Ishikawa (cell line): Measurements from ENCODE around the gene LSAMP.

Source experiments
- CEBPB ChIP-seq: IDR thresholded peaks from 2 replicates; pipeline ENCODE4 v1.6.1; 2012
- CREB1 ChIP-seq: IDR thresholded peaks from 2 replicates; pipeline ENCODE4 v1.6.1; 2012; ENCODE audit warnings: low read depth
- EGR1 ChIP-seq: IDR thresholded peaks from 2 replicates; pipeline ENCODE4 v1.6.1; 2012
- EP300 ChIP-seq: IDR thresholded peaks from 2 replicates; pipeline ENCODE4 v1.6.1; 2012; ENCODE audit warnings: borderline replicate concordance
- FOXM1 ChIP-seq: IDR thresholded peaks from 2 replicates; pipeline ENCODE4 v1.6.1; 2012; ENCODE audit warnings: low read depth, borderline replicate concordance
- MAX ChIP-seq: IDR thresholded peaks from 2 replicates; pipeline ENCODE4 v1.6.1; 2012
- NFIC ChIP-seq: IDR thresholded peaks from 2 replicates; pipeline ENCODE4 v1.6.1; 2012
- RAD21 ChIP-seq: IDR thresholded peaks from 2 replicates; pipeline ENCODE4 v1.6.1; 2012; ENCODE audit warnings: low read depth
- REST ChIP-seq: IDR thresholded peaks from 2 replicates; pipeline ENCODE4 v1.6.1; 2012; ENCODE audit warnings: low read depth, mild to moderate bottlenecking
- TAF1 ChIP-seq: IDR thresholded peaks from 2 replicates; pipeline ENCODE4 v1.6.1; 2012; ENCODE audit warnings: low read depth, mild to moderate bottlenecking
- TCF12 ChIP-seq: IDR thresholded peaks from 2 replicates; pipeline ENCODE4 v1.6.1; 2012; ENCODE audit warnings: low read depth
- TEAD4 ChIP-seq: IDR thresholded peaks from 2 replicates; pipeline ENCODE4 v1.6.1; 2012
- USF1 ChIP-seq: IDR thresholded peaks from 2 replicates; pipeline ENCODE4 v1.6.1; 2012
- YY1 ChIP-seq: IDR thresholded peaks from 2 replicates; pipeline ENCODE4 v1.6.1; 2012; ENCODE audit warnings: low read depth
- ZBTB7A ChIP-seq: IDR thresholded peaks from 2 replicates; pipeline ENCODE4 v1.6.1; 2012; ENCODE audit warnings: low read depth

The LSAMP gene

GRCh38 chr3:116037954-116038911, 407.1 kb downstream of the LSAMP start:
- TF ChIP-seq YY1 (no peak), MAX (no peak), TEAD4 (no peak), NFIC (no peak), FOXM1 (no peak), REST (no peak)

GRCh38 chr3:116035429-116035828, 409.9 kb downstream of the LSAMP start:
- no peak for TF ChIP-seq USF1
- no peak for TF ChIP-seq TCF12
- no peak for TF ChIP-seq RAD21
- TF ChIP-seq EP300, result no peak
- no peak for TF ChIP-seq ZBTB7A
- TF ChIP-seq TEAD4, result no peak
- no peak for TF ChIP-seq CREB1
- no peak for TF ChIP-seq FOXM1
- no peak for TF ChIP-seq REST
- no peak for TF ChIP-seq CEBPB
- TF ChIP-seq NFIC, result no peak
- TF ChIP-seq YY1, result no peak
- no peak for TF ChIP-seq EGR1
- TF ChIP-seq MAX, result no peak
- TF ChIP-seq TAF1, result no peak

GRCh38 chr3:116034794-116035193, 410.5 kb downstream of the LSAMP start:
- TF ChIP-seq REST (no peak), ZBTB7A (no peak), CREB1 (no peak)

- TF ChIP-seq CEBPB (no peak), REST (no peak), EGR1 (no peak), RAD21 (no peak), EP300 (no peak), CREB1 (no peak), YY1 (no peak), USF1 (no peak), TEAD4 (no peak), TAF1 (no peak), TCF12 (no peak)
These were observed 411.2 kb downstream of the LSAMP start for GRCh38 chr3:116034086-116034485.
